MM.1S (cell line): ENCODE measurements around the gene PLCB1.

Source experiments
- CTCF ChIP-seq: fragments of 300-600 bp; sonication (generic); IDR thresholded peaks from 2 replicates; pipeline ENCODE4 v1.5.1; 2016; ENCODE audit warnings: antibody characterized with exemption, low read length, mixed read lengths
- EZH2phosphoT487 ChIP-seq: fragments of 300-600 bp; sonication (generic); IDR thresholded peaks from 2 replicates; pipeline ENCODE4 v1.6.1; 2018; ENCODE audit warnings: antibody characterized with exemption, low read length

DNA sequence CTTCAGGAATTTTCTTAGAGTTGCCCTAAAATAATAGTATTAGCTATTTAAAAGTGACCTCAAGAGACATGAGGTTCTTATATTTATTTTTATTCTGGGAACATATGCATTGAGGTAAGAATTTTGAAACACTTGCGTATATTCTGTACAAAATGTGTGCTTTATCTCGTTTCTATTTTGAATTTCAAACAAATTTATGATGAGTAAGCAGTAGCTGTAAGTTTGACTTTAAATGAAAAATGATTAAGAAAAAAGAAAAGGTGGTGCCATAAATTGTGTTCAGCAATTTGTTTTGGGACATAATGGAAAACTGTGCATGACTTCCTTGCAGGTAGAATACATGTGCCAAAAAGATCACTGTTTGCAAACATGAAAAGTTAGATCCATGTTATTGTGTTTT is 503.8 kb downstream of the PLCB1 start:
- TF ChIP-seq CTCF (no peak), EZH2phosphoT487 (no peak)
